Measurements from ENCODE around the gene PCSK9.

PCSK9 gene

DNA sequence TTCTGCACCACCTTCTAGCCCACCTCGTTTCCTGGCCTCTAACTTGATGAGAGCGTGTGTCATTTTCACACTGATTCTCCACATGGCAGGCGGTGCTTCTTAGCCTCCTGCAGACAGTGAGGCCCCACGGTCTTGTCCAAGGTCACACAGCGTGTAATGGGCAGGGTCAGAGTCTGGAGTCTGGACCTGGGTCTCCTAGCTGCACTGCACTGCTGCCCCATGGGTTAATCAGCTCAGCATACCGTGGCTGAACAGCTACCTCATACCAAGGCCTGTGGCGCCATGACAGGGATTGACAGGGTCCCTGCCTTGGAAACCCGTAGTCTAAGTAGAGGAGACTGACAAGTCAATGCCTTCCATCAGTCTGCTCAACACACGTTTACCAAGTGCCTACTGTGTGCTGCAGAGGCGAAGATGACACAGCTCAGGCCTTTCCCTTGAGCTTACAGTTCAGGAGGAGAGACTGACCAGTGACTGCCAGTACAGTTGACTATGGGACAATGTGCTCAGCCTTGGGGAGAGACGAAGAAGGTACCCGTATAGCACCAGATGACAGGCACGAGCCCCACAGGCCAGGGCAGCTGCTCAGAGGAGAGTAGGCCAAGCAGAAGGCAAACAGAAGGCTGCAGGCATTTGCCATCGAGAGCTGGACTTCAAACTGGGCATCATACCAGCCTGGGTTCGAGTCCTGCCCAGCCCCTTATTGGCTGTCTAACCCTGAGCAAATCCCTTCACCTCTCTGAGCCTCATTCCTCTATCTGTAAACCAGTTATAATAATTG lies 5.5 kb downstream of the PCSK9 start:
- no peak for DNase-seq

DNA sequence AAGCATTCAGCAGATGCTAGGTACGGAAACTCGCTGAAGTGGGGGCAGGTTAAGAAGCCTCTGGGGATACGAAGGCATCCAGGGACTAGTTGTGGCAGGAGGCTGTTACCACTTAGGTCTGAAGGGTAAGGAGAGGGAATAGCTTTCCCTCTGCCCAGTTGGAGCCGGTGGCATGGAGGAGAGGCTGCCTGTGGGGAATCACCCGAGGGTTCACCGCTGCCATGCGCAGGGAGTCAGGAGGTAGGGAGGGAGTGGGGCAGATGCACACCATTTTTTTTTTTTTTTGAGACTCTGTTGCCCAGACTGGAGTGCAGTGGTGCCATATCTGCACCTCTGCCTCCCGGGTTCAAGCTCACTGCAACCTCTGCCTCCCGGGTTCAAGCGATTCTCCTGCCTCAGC lies 6.1 kb downstream of the PCSK9 start:
- DNase-seq: no peak

DNA sequence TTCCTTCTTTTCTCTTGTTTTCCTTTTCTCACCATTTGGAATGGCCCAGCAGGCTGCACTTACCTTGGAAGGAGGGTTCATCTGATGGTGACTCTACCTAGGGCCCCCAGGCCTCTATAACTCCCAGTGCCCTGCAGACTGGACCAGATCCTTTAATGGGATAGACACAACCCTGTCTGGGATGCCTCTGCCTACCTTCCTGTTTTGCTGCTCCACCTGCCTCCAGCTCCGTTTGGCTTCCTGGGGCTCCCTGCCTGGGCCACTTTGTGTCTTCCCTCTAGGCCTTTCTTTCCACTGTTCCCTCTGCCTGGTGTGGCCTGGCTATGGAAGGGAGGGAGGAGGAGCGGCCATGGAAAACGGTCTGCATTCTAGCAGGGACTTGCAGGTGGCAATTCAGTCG lies 7.5 kb downstream of the PCSK9 start:
- DNase-seq: no peak

DNA sequence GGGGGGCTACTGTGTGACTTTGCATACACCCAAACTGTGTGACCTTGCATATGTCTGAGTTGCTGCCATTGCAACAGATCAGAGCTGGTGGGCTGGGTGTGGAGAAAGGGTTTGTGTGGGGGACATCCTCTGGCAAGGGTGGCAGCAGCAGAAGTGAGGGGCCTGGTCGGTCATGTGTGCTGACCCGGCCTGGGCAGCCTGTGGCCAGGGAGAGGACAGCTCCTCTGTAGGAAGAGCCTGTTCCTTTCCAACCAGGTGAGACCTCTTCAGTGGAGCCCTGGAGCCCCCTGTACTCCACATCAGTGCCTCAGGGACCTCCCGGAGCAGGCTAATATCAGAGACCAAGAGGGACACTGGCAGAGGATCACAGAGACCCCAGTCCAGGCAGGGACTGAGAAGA lies 8.3 kb downstream of the PCSK9 start:
- no peak for DNase-seq

DNA sequence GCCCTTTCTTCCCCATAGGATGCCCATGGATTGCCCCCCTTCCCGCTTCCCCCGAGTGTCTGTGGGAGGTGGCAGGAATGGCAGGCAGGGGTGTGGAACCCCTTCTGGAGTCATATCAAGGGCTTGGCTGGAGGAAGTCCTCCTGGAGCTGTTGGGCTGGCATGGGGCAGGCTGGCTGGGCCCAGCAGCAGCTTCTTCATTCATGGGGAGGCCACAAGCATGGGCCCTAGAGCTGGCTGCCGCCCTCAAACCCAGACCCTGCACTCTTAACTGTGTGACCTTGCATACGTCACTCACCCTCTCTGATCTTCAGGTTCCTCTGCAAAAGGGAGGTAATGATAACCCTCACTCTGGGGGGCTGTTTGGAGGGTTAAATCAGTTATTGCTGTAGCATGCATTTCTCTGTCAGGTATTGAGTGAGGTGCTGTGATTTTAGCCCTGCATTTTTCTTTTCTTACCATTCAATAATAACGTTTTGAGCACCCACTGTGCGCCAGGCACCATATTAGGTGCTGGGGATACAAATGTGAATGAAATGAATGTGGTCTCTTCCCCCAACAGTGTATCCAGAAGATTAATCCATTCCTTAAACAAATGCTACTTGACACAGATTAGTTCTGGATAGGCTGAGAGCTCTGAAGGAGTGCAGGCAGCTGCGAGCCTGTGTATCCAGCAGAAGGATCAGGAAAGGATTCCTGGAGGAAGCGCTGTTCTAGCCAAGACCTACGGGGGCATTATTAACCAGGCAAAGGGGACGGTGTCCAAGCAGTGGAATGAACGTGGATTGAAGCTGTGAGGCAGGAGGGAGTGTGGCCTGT lies 9.3 kb downstream of the PCSK9 start:
- DNase-seq: no peak

DNA sequence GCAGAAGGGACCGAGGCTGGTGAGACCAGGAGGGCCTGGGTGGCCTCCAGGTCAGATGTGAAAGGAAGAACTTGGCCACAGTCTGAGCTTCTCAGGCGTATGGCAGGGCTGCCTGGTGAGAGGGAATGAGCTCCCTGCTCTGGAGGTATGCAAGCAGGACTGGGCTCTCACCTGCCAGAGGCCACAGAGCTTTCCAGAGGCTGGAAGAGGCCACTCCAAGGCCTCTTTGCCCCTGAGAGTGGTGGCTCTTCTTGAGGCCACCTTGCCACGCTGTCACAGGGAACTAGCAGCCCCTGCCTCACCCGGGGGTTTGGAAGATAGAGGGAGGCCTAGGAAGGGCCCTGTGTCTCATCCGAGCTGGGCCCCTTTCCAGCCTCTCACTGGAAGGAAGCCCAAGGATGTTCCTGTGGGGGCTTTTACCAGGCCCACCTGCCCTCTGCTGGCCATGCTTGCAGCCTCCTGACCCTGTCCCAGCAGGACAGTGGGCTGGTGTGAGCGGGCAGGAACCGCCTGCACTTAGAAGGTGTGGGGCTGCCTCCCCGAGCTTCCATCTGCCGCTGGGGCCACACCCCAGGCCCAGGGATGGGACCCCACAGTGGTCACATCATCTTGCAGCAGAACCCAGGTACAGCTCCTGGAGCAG lies 10.0 kb downstream of the PCSK9 start:
- no peak for DNase-seq

DNA sequence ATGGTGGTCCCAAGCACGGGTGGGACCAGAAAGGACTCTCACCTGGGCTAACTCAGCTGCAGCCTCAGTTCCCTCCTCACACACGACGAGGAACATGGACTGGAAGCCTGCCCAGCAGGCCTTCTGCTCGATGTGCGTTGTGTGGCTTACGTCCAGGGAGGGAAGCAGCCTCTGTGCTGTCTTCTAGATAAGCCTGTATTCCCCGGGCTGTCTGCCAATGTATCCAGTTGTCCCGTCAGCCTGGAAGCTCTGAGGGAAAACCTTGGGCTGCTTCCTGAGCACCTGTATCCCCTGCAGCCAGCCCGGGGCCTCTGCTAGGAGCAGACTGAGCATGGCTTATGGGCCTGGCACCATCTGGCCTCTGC lies 10.5 kb downstream of the PCSK9 start:
- no peak for DNase-seq

DNA sequence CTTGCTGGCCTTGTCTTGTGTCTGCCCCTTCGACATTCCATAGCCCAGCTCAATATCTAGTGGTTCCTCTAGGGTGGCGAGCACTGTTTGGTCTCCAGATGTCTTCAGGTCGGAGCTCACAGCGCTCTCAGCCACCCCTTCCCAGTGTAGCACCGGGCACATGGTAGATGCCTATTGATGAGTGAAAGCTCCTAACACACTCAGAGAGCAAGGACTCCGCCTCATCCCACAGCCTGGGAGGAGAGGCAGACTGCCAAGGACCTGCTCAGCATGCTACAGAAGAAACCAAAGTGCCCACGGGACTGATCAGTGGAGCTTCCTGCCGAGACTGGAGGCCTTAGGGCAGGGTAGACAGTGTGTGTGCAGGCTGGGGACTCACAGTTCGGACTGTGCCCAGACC lies 10.9 kb downstream of the PCSK9 start:
- DNase-seq: no peak

DNA sequence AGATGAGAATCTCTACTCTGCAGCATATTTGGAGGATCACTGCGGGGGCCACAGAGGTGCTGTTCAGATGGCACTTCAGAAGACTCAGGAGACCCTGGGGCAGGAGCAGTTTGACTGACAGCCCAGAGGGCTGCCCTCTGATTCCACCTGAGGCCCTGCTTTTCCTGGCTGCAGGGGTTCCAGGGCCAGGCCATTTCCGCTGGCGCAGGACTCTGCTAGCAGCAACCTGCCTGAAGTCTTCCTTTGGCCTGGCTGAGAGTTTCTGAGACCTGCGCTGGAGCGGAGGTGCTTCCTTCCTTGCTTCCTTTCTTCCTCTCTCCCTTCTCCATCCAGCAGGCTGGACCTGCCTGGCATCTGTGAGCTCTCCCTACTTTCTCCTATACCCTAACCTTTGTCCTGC lies 11.8 kb downstream of the PCSK9 start:
- no peak for DNase-seq

DNA sequence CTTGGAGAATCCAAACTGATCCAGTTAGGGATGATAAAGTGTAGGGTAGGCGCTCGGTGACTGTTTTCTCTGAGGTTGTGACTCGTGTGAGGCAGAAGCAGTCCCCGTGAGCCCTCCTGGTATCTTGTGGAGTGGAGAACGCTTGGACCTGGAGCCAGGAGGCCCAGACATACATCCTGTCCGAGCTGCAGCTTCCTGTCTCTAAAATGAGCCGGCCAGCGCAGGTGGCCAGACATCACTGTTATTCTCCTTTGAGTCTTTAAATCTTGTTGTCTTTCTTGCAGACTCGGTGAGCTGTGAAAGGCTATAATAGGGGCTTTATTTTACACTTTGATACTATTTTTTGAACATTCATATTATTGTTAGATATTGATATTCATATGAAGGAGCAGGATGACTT lies 12.3 kb downstream of the PCSK9 start:
- no peak for DNase-seq

DNA sequence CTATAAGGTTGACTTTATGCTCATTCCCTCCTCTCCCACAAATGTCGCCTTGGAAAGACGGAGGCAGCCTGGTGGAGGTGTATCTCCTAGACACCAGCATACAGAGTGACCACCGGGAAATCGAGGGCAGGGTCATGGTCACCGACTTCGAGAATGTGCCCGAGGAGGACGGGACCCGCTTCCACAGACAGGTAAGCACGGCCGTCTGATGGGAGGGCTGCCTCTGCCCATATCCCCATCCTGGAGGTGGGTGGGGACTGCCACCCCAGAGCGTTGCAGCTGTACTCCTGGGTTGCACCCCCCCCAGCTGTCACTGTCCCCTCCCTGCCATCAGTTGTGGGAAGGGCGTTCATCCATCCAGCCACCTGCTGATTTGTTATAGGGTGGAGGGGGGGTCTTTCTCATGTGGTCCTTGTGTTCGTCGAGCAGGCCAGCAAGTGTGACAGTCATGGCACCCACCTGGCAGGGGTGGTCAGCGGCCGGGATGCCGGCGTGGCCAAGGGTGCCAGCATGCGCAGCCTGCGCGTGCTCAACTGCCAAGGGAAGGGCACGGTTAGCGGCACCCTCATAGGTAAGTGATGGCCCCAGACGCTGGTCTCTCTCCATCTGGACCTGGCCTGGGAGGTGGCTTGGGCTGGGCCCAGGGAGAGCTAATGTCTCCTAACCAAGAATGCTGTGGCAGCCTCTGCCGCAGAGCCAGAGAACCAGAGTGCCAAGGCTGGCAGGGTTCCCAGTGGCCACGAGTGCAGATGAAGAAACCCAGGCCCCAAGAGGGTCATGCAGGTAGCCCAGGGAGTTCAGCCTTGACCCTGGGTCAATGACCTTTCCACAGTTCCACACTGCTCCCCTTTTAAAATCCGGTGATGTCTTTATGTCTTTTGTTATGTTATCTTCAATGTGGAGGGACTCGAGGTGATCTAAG lies 13.1 kb downstream of the PCSK9 start:
- DNase-seq: no peak

DNA sequence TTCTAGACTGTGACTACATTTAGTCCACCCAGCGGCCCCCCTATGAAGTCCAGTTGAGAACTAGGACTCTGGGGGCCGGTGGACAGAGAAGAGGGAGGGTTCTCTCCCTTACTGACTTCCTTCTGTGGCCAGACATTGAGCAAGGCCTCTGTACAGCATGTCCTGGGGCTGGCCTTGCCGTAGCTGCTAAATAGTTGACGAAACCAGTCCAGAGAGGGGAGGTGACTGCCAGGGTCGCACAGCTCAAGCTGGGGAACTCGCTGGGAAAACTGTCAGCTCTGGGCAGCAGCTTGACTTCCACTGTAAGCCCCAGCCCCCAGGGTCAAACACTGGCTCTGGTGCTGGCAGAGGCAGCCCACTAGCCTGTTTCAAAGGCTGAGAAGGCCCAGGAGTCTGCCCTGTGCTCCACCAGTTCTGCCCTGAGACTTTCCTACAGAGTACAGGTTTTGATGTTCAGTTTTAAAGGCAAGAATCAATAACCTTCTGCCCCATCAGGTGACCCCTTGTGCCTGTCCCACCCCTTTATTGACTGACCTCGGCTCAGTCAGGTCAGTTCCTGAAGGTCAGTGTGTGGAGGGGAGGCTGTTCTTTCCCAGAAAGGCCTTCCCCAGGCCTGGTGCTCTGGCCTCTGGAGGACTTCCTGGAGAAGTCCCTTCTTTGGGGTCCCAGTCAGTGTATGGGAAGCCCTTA lies 14.1 kb downstream of the PCSK9 start:
- DNase-seq: no peak

DNA sequence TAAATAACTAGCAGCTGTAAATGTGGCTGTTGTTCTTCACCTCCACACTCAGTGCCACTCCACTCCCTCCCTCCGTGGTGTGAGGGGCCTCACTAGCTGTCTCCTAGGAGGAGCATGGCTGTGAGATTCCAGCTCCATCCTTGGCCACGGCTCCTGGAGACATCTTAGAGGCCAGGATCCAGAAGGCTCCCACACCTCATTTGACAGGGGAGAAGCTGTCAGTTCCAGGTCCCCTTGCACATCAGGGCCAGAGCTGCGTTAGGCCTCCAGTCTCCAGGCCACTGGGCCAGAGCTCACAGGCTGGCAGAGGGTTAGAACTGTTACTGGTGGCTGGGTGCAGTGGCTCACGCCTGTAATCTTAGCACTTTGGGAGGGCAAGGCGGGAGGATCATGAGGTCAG lies 15.0 kb downstream of the PCSK9 start:
- DNase-seq: no peak

DNA sequence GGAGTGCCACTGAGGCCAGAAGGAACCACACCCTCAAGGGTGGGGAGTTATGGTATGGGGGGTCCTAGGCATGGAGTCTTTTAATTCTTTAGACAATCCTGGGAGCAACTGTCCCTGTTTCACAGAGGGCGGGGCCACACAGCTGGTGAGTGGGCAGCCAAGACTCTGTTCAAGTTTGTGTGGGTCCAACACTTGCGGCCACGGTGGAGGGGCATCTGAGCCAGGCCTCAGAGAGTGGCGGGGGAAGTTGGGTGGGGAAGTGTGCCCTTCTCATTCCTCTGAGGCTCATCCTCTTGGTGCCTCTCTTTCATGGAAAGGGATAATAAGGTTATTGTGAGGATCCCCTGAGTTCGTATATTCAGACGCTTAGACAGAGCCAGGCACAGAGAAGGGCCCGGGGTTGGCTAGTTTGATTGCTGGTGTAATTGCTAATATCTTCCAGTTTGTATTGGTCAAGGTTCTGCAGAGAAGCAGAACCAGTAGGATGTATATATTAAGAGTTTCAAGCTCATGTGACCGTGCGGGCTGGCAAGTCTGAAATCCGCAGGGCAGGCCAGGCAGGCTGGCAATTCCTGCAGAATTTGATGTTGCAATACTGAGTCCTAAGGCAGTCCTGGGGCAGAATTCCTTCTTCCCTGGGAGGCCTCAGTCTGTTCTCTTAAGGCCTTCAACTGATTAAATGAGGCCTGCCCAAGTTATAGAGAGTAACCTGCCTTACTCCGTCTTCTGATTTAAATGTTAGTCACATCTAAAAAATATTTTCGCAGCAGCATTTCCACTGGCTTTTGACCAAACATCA lies 15.9 kb downstream of the PCSK9 start:
- no peak for DNase-seq

DNA sequence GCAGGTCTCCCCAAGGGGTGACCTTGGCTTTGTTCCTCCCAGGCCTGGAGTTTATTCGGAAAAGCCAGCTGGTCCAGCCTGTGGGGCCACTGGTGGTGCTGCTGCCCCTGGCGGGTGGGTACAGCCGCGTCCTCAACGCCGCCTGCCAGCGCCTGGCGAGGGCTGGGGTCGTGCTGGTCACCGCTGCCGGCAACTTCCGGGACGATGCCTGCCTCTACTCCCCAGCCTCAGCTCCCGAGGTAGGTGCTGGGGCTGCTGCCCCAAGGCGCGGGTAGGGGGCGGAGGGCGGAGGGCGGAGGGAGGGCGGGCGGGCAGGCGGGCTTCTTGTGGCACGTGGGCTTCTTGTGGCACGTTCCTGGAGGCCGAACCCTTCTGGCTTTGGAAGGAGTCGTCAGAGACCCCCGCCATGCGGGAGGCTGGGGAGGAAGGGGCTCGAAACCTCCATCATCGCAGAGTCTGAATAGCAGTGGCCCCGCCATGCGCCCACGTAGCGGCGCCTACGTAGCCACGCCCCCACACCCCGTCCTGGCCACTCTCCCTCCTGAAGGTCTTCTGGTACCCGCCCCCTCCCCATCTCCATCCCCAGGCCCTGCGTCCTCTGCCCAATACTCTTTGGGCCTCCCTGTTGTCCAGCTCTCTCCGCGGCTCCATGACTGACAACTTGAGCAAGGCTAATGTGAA lies 16.7 kb downstream of the PCSK9 start:
- DNase-seq: no peak

DNA sequence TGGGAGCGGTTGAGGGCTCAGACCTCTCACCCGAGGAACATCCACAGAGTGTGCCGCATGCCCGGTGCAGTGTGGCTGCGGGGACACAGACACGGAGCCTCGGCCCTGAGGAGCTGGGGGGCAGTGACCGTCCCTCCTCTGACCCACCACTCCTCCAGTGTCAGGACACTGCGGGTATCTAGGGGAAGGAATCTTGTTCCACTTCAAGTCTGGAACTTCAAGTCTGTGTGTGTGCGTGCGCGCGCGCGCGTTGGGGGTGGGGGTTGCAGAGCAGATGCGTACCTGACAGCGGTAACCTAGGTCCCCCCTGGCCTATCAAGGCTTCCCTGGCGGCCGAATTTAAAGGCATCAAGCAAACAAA lies 17.3 kb downstream of the PCSK9 start:
- DNase-seq: no peak

DNA sequence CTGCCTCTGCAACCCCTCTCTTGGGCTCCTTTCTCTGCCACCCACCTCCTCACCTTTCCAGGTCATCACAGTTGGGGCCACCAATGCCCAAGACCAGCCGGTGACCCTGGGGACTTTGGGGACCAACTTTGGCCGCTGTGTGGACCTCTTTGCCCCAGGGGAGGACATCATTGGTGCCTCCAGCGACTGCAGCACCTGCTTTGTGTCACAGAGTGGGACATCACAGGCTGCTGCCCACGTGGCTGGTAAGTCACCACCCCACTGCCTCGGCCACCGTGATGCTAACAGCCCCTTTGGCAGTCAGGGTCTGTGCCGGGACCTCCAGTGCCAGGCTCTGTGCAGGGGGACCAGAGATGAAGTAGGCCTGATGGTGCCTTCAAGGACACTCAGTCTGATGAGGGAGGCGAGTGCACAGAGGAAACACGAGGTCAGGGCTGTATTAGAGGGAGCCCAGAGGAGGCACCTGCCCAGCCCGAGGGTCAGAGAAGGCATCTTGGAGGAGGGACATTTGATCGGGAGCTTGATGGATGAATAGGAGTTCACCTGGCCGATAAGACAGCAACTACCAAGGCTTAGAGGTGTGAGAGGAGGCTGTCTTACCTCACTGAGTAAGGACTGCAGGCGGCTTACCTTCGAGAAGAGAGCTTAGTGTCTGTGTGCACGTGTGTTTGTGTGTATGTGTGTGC lies 18.1 kb downstream of the PCSK9 start:
- DNase-seq: no peak

DNA sequence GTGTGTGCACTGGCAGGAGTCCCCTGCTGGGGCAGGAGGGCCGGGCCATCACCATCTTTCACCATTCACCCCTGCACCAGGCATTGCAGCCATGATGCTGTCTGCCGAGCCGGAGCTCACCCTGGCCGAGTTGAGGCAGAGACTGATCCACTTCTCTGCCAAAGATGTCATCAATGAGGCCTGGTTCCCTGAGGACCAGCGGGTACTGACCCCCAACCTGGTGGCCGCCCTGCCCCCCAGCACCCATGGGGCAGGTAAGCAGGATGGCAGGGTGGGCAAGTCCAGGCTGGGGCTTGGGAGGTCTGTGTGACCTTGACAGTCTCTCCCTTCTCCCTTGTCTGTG lies 18.6 kb downstream of the PCSK9 start:
- no peak for DNase-seq

DNA sequence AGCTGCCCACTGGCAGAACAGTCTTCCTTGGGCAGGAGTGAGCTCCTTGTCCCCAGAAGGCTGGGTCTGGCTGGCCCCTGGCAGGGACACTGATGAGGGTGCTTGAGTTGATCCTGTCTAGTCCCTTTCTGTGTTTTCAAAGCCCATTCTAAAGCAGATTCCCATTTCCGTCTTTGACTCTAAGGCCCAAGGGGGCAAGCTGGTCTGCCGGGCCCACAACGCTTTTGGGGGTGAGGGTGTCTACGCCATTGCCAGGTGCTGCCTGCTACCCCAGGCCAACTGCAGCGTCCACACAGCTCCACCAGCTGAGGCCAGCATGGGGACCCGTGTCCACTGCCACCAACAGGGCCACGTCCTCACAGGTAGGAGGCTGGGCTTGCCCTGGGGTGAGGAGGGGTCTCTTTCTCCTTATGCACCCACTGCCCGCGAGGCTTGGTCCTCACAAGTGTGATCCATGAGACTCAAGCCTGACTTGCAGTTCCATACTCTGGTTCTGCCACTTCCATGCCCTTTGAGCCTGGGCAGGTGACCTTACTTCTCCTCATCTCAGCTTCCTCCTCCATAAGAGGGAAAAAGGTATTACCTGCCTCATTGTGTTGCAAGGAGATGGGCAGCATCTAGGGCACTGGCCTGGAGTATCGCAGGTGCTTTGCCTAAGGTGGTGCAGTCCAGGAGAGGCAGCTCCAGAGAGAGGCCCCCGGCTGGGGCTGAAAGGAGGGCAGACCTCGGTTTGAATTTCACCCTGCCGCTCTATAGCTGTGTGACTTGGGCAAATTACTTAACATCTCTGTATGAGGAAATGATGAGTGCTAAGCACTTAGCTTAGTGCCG lies 20.2 kb downstream of the PCSK9 start:
- no peak for DNase-seq
